MM.1S (cell line): Measurements from ENCODE around the gene ABCC6.
"Not testable (repeated sequence)": the region's sequence is repeated elsewhere in the genome, so short reads cannot be mapped to it uniquely, and the experiment has no call there.

ENCODE experiments used
- DNase-seq: peaks from one replicate; pipeline ENCODE4 v3.0.0-alpha.2; 2015
- H2AFZ ChIP-seq: fragments of 300-600 bp; sonication (generic); 2 replicates; pipeline ENCODE4 v1.6.0; 2016; ENCODE audit warnings: antibody characterized with exemption, low read length
- H3F3A ChIP-seq: fragments of 300-600 bp; sonication (generic); 2 replicates; pipeline ENCODE4 v1.6.1; 2016; ENCODE audit warnings: mild to moderate bottlenecking, antibody characterized with exemption, low read length, moderate library complexity, mixed read lengths; ENCODE audit not compliant: insufficient read depth
- H3K27ac ChIP-seq: fragments of 300-600 bp; sonication (generic); 2 replicates; pipeline ENCODE4 v1.5.1; 2016; ENCODE audit warnings: mild to moderate bottlenecking, low read length
- H3K27me3 ChIP-seq: fragments of 300-600 bp; sonication (generic); replicated peaks from 2 replicates; pipeline ENCODE4 v1.6.0; 2016; ENCODE audit warnings: low read length; ENCODE audit not compliant: insufficient read depth
- H3K36me3 ChIP-seq: fragments of 300-600 bp; sonication (generic); replicated peaks from 2 replicates; pipeline ENCODE4 v1.6.1; 2016; ENCODE audit warnings: mild to moderate bottlenecking, low read length, mixed read lengths; ENCODE audit not compliant: insufficient read depth
- H3K4me1 ChIP-seq: fragments of 300-600 bp; sonication (generic); 2 replicates; pipeline ENCODE4 v1.6.1; 2016; ENCODE audit warnings: low read length, mixed read lengths
- H3K4me2 ChIP-seq: fragments of 300-600 bp; sonication (generic); 2 replicates; pipeline ENCODE4 v1.6.0; 2016; ENCODE audit warnings: low read depth, low read length
- H3K4me3 ChIP-seq: fragments of 300-600 bp; sonication (generic); 2 replicates; pipeline ENCODE4 v1.5.1; 2016; ENCODE audit warnings: low read length, mixed read lengths
- H3K79me2 ChIP-seq: fragments of 300-600 bp; sonication (generic); 2 replicates; pipeline ENCODE4 v1.6.1; 2016; ENCODE audit warnings: mixed run types, low read length, mixed read lengths
- H3K9ac ChIP-seq: fragments of 300-600 bp; sonication (generic); 2 replicates; pipeline ENCODE4 v1.6.1; 2016; ENCODE audit warnings: low read length, mixed read lengths
- H3K9me2 ChIP-seq: fragments of 300-600 bp; sonication (generic); replicated peaks from 2 replicates; pipeline ENCODE4 v1.6.1; 2016; ENCODE audit warnings: mild to moderate bottlenecking, low read length, mixed read lengths; ENCODE audit not compliant: insufficient read depth
- H3K9me3 ChIP-seq: fragments of 300-600 bp; sonication (generic); replicated peaks from 2 replicates; pipeline ENCODE4 v1.6.1; 2016; ENCODE audit warnings: mild to moderate bottlenecking, low read length, mixed read lengths; ENCODE audit not compliant: insufficient read depth
- H4K20me1 ChIP-seq: fragments of 300-600 bp; sonication (generic); 2 replicates; pipeline ENCODE4 v1.6.1; 2016; ENCODE audit warnings: mild to moderate bottlenecking, low read length, moderate library complexity, mixed read lengths; ENCODE audit not compliant: insufficient read depth
- CTCF ChIP-seq: fragments of 300-600 bp; sonication (generic); IDR thresholded peaks from 2 replicates; pipeline ENCODE4 v1.5.1; 2016; ENCODE audit warnings: antibody characterized with exemption, low read length, mixed read lengths

Gene ABCC6

GRCh38 chr16:16205864-16206263 is 17.4 kb downstream of the ABCC6 start:
- H4K20me1 ChIP-seq, H3K27ac ChIP-seq, H3K36me3 ChIP-seq, H3K4me2 ChIP-seq, H3K27me3 ChIP-seq, H3K79me2 ChIP-seq, H3K4me1 ChIP-seq, H3K9ac ChIP-seq, H3K4me3 ChIP-seq, H3K9me3 ChIP-seq, H2AFZ ChIP-seq, H3K9me2 ChIP-seq, DNase-seq, H3F3A ChIP-seq: not testable (repeated sequence)

DNA sequence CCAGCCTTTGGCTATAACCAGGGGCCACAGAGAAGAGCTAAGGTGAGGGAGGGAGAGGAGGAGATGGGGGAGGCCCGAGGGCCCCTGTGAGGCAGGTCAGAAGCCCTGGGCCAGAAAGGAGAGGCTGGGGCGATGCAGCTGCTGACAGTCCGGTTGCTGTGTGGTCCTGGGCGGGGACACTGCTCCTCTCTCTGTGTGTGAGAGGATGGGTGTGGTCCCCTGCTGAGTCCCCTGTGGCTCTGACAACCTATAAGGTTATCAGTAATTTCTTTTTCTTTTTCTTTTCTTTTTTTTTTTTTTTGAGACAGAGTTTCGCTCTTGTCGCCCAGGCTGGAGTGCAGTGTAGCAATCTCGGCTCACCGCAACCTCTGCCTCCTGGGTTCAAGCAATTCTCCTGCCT is 18.7 kb downstream of the ABCC6 start:
- not testable (repeated sequence) for H3K9me3 ChIP-seq, H3K4me2 ChIP-seq, H3K79me2 ChIP-seq, H3K4me1 ChIP-seq, H3K9ac ChIP-seq, H3K36me3 ChIP-seq, DNase-seq, H3F3A ChIP-seq, H3K27ac ChIP-seq, H3K4me3 ChIP-seq, H3K27me3 ChIP-seq, H3K9me2 ChIP-seq, H4K20me1 ChIP-seq, H2AFZ ChIP-seq

DNA sequence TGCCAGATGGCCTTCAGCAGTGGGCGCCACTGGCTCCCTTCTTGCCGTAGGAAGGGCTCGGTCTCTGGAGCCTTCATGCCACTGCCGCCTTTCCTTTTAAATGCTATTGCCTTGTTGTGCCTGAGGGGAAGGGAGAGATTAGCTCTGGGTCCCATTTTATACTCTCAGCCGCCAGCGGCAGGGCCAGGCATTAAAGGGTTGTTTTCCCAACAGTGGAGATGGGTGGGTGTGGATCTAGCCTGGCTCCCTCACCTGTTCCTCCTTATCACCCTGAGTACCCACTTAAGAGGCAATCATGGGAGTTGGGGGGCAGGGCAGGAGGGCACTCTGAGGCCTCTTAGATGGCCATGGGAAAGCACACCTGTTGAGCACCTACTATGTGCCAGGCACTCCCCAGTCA is 19.8 kb downstream of the ABCC6 start:
- H3K27me3 ChIP-seq, H4K20me1 ChIP-seq, H3K9ac ChIP-seq, H3K4me2 ChIP-seq, H3K4me1 ChIP-seq, H3F3A ChIP-seq, H3K36me3 ChIP-seq, DNase-seq, H3K4me3 ChIP-seq, H3K79me2 ChIP-seq, H3K27ac ChIP-seq, H3K9me2 ChIP-seq, H2AFZ ChIP-seq, H3K9me3 ChIP-seq: not testable (repeated sequence)

DNA sequence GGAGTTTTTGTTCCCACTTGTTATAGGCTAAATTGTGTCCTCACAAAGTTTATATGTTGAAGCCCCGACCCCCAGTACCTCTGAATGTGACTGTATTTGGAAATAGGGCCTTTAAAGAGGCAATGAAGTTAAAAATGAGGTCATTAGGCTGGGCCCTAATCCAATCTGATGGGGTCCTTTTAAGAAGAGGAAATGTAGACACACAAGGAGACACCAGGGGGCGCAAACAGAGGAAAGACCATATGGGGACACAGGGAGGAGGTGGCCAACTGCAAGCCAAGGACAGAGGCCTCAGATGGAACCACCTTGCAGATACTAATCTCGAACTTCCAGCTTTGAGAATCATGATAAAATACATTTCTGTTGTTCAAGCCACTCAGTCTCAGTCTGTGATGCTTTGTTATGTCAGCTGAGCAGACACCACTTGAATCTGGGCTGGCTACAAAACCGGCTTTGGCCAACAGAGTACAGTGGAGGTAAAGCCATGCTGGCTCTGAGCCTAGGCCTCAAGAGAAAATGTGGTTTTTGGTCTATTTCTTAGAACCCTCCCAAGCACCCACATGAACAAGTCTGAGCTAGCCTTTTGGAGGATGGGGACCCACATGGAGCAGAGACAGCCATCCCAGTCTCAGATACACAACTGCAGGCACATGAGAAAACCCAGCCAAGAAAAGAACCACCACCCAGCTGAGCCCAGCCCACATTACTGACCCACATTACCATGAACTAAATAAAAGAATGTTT is 20.7 kb downstream of the ABCC6 start:
- not testable (repeated sequence) for H3K4me3 ChIP-seq, H3K36me3 ChIP-seq, H4K20me1 ChIP-seq, H3K79me2 ChIP-seq, H3K4me2 ChIP-seq, H3K9ac ChIP-seq, H2AFZ ChIP-seq, H3K9me2 ChIP-seq, H3K27me3 ChIP-seq, H3K4me1 ChIP-seq, H3F3A ChIP-seq, H3K9me3 ChIP-seq, H3K27ac ChIP-seq
- peak; percentile 30 for TF ChIP-seq CTCF
- peak; percentile 40 for DNase-seq

DNA sequence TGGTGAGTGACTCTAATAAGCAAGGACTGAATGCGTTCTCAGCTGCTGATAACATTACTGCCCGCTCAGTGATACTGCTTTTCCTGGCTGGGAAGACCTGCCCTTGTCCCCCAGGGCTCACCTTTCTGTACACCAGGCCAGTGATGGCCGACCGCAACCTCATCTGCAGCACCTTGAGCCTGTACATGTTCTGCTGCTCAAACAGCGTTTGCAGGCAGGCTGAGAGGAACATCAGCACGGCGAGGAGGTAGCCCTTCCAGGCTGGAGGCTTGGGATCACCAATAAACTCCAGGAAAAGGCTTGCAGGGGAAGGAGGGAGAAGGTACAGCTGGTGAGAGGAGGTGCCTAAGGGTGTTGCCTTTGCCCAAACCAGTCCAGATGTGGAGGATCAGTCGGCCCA is 21.4 kb downstream of the ABCC6 start:
- not testable (repeated sequence) for H3F3A ChIP-seq

DNA sequence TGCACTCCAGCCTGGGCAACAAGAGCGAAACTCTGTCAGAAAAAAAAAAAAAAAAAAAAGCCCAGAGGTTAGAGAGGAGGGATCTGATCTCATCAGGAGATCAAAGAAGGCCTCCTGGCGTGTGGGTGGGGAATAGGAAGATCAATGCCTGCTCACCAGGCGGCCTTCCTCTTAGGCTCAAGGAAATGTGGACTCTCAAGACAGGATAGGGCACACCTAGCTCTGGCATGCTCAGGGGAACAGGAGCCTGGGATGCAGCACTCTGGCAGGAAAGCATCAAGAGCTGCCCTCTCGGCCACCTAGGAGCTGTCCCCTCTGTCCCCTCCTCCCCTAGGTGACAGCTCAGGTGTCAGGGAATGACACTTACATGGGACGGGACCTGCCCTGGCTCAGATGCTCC is 22.9 kb downstream of the ABCC6 start:
- not testable (repeated sequence) for H3K4me2 ChIP-seq, H3K36me3 ChIP-seq, H3K27ac ChIP-seq, H3F3A ChIP-seq, DNase-seq, H2AFZ ChIP-seq, H3K9ac ChIP-seq, H3K9me3 ChIP-seq, H3K79me2 ChIP-seq, H3K4me1 ChIP-seq, H4K20me1 ChIP-seq, H3K4me3 ChIP-seq, H3K9me2 ChIP-seq, H3K27me3 ChIP-seq

More for the DNA sequence above, 21.4 kb downstream of the ABCC6 start:
- not testable (repeated sequence) for H3K9ac ChIP-seq, H3K4me1 ChIP-seq, H3K9me3 ChIP-seq, DNase-seq, H3K4me3 ChIP-seq, H3K27me3 ChIP-seq, H3K27ac ChIP-seq, H3K9me2 ChIP-seq, H3K36me3 ChIP-seq, H3K79me2 ChIP-seq, H3K4me2 ChIP-seq, H4K20me1 ChIP-seq, H2AFZ ChIP-seq

- H3K4me3 ChIP-seq, H4K20me1 ChIP-seq, H3K4me1 ChIP-seq, H3K27ac ChIP-seq, H3K79me2 ChIP-seq, DNase-seq, H3K4me2 ChIP-seq, H2AFZ ChIP-seq, H3F3A ChIP-seq, H3K9me3 ChIP-seq, H3K9ac ChIP-seq, H3K9me2 ChIP-seq, H3K36me3 ChIP-seq, H3K27me3 ChIP-seq: not testable (repeated sequence)
Measured at GRCh38 chr16:16199428-16199827, 23.9 kb downstream of the ABCC6 start.
